OCI-LY7 (cell line): ENCODE data around the gene CDC25A.

Source experiments
- EZH2phosphoT487 ChIP-seq: fragments of 200-600 bp; sonication (generic); IDR thresholded peaks from 2 replicates; pipeline ENCODE4 v1.6.1; 2018; ENCODE audit warnings: low read depth, borderline replicate concordance, mild to moderate bottlenecking, mixed run types, antibody characterized with exemption, low read length, moderate library complexity, mixed read lengths
- TF ChIP-seq, protein P1 (sequence below): fragments of 200-600 bp; sonication (generic); conservative IDR thresholded peaks from 2 replicates; pipeline ENCODE4 v1.5.1; 2014; ENCODE audit warnings: mild to moderate bottlenecking, antibody characterized with exemption, low read length, moderate library complexity, mixed read lengths

DNA sequence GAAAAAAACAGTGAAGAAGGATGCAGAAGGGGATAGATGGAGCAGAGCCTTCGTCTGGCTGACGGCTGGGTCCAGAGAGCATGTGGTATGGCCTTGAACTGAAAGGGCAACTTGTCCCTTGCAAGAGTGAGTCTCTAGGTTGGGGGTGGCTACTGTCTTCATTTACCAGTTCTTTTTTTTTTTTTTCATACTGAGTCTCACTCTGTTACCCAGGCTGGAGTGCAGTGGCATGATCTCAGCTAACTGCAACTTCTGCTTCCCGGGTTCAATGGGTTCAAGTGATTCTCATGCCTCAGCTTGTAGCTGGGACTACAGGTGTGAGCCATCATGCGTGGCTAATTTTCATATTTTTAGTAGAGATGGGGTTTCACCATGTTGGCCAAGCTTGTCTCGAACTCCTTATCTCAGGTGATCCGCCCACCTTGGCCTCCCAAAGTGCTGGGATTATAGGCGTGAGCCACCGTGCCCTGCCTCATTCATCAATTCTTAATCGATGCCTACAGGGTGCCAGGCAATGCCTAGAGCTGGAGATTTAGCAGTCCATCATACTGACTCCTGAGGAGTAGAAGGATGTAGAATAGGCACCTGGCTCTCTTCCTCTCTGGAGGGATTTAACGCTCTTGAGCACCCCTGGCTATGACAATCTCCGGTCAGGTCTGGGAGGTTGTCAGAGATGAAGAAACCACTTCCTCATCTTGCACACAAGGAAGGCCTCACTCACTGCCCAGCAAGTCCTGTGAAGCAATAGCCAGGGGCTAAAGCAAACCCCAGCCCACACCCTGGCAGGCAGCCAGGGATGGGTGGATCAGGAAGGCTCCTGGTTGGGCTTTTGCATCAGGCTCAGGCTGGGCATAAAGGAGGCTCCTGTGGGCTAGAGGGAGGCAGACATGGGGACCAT lies 34.6 kb upstream of the CDC25A start, which contains the start of gene CAMP:
- TF ChIP-seq, protein P1, sequence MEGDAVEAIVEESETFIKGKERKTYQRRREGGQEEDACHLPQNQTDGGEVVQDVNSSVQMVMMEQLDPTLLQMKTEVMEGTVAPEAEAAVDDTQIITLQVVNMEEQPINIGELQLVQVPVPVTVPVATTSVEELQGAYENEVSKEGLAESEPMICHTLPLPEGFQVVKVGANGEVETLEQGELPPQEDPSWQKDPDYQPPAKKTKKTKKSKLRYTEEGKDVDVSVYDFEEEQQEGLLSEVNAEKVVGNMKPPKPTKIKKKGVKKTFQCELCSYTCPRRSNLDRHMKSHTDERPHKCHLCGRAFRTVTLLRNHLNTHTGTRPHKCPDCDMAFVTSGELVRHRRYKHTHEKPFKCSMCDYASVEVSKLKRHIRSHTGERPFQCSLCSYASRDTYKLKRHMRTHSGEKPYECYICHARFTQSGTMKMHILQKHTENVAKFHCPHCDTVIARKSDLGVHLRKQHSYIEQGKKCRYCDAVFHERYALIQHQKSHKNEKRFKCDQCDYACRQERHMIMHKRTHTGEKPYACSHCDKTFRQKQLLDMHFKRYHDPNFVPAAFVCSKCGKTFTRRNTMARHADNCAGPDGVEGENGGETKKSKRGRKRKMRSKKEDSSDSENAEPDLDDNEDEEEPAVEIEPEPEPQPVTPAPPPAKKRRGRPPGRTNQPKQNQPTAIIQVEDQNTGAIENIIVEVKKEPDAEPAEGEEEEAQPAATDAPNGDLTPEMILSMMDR, result no peak
- no peak for TF ChIP-seq EZH2phosphoT487
